Activated T-helper 17 cell treated with anti-CD3 and anti-CD28 coated beads, Interleukin-2, amount 50 U/mL, for 72 hours (primary cell): ENCODE results near the gene FGGY. TPM values are rescaled to one million over a fixed set of nuclear protein-coding genes. Genes with fewer than 3 reads are reported as not detected.
"Not testable (repeated sequence)": the region's sequence is repeated elsewhere in the genome, so short reads cannot be mapped to it uniquely, and the experiment has no call there.

ENCODE experiments used
- ATAC-seq: fragments of 150-1000 bp; cut with Tn5 transposase; replicated peaks from 2 replicates; pipeline ENCODE4 v1.10.0; 2021; ENCODE audit warnings: mild to moderate bottlenecking, moderate library complexity
- H3K27ac Mint-ChIP-seq: one replicate; pipeline ENCODE4 v1.8.0; 2022; ENCODE audit warnings: mixed read lengths
- H3K27me3 Mint-ChIP-seq: one replicate; pipeline ENCODE4 v1.8.0; 2022; ENCODE audit warnings: mixed read lengths
- H3K36me3 Mint-ChIP-seq: one replicate; pipeline ENCODE4 v1.8.0; 2022; ENCODE audit warnings: low read depth, mild to moderate bottlenecking, mixed read lengths
- H3K4me1 Mint-ChIP-seq: one replicate; pipeline ENCODE4 v1.8.0; 2022; ENCODE audit warnings: mixed read lengths
- H3K4me3 Mint-ChIP-seq: one replicate; pipeline ENCODE4 v1.8.0; 2022; ENCODE audit warnings: mild to moderate bottlenecking, mixed read lengths
- H3K9me3 Mint-ChIP-seq: one replicate; pipeline ENCODE4 v1.8.0; 2022; ENCODE audit warnings: mixed read lengths
- total RNA-seq, 2 donors: library from RNA; stranded (reverse); gene quantifications; one replicate each; pipeline ENCODE4 v1.2.3, GENCODE V29; 2022

FGGY gene
- total RNA-seq, 2 donors from 2014 or later: 8.1 to 16.4 TPM

- H3K9me3 Mint-ChIP-seq: no peaks in the 10 kb centered on the region
- H3K4me3 Mint-ChIP-seq: no peak overlapping the region
- H3K4me1 Mint-ChIP-seq: peaks cover 7% of the 10 kb centered on the region
- no peaks in the 10 kb centered on the region for H3K27me3 Mint-ChIP-seq
- ATAC-seq: no peak
- H3K27ac Mint-ChIP-seq: no peak overlapping the region
- no peaks in the 10 kb centered on the region for H3K36me3 Mint-ChIP-seq
Observed at GRCh38 chr1:59445040-59445439, 148.1 kb downstream of the FGGY start.

GRCh38 chr1:59446257-59446901, 149.5 kb downstream of the FGGY start:
- H3K4me1 Mint-ChIP-seq: peaks cover 7% of the 10 kb centered on the region
- no peaks in the 10 kb centered on the region for H3K9me3 Mint-ChIP-seq
- H3K36me3 Mint-ChIP-seq: no peaks in the 10 kb centered on the region
- H3K27ac Mint-ChIP-seq: no peak overlapping the region
- ATAC-seq: no peak
- H3K27me3 Mint-ChIP-seq: no peaks in the 10 kb centered on the region
- H3K4me3 Mint-ChIP-seq: no peak overlapping the region

GRCh38 chr1:59452026-59452425, 155.1 kb downstream of the FGGY start:
- Mint-ChIP-seq H3K27me3 (no peaks in the 10 kb centered on the region), H3K4me3 (no peak overlapping the region), H3K36me3 (no peaks in the 10 kb centered on the region), H3K4me1 (no peaks in the 10 kb centered on the region), H3K27ac (no peak overlapping the region), H3K9me3 (no peaks in the 10 kb centered on the region)
- no peak for ATAC-seq

GRCh38 chr1:59452559-59452958, 155.7 kb downstream of the FGGY start:
- no peak for ATAC-seq

GRCh38 chr1:59453297-59453968, 156.5 kb downstream of the FGGY start:
- Mint-ChIP-seq H3K4me1 (no peaks in the 10 kb centered on the region), H3K27ac (no peak overlapping the region), H3K27me3 (no peaks in the 10 kb centered on the region), H3K4me3 (no peak overlapping the region), H3K36me3 (no peaks in the 10 kb centered on the region), H3K9me3 (no peaks in the 10 kb centered on the region)
- no peak for ATAC-seq

More at GRCh38 chr1:59452559-59452958, 155.7 kb downstream of the FGGY start:
- H3K4me3 Mint-ChIP-seq: no peak overlapping the region
- H3K36me3 Mint-ChIP-seq: no peaks in the 10 kb centered on the region
- no peak overlapping the region for H3K27ac Mint-ChIP-seq
- no peaks in the 10 kb centered on the region for H3K27me3 Mint-ChIP-seq
- no peaks in the 10 kb centered on the region for H3K9me3 Mint-ChIP-seq
- H3K4me1 Mint-ChIP-seq: no peaks in the 10 kb centered on the region

GRCh38 chr1:59455206-59455605, 158.3 kb downstream of the FGGY start:
- Mint-ChIP-seq H3K36me3 (no peaks in the 10 kb centered on the region), H3K27me3 (peaks cover 3% of the 10 kb centered on the region), H3K4me3 (no peak overlapping the region), H3K4me1 (no peaks in the 10 kb centered on the region), H3K27ac (no peak overlapping the region), H3K9me3 (peaks cover 8% of the 10 kb centered on the region)
- no peak for ATAC-seq

GRCh38 chr1:59457786-59458185, 160.9 kb downstream of the FGGY start:
- Mint-ChIP-seq H3K9me3 (peaks cover 8% of the 10 kb centered on the region), H3K27ac (no peak overlapping the region), H3K4me3 (no peak overlapping the region), H3K4me1 (no peaks in the 10 kb centered on the region), H3K27me3 (peaks cover 6% of the 10 kb centered on the region), H3K36me3 (no peaks in the 10 kb centered on the region)
- ATAC-seq: no peak

- no peak for ATAC-seq
- H3K36me3 Mint-ChIP-seq: no peaks in the 10 kb centered on the region
- no peaks in the 10 kb centered on the region for H3K4me1 Mint-ChIP-seq
- H3K27ac Mint-ChIP-seq: no peak overlapping the region
- H3K27me3 Mint-ChIP-seq: peaks cover 6% of the 10 kb centered on the region
- peaks cover 8% of the 10 kb centered on the region for H3K9me3 Mint-ChIP-seq
- H3K4me3 Mint-ChIP-seq: no peak overlapping the region
Observed at GRCh38 chr1:59458884-59459283, 162.0 kb downstream of the FGGY start.

GRCh38 chr1:59462942-59463341, 166.0 kb downstream of the FGGY start:
- not testable (repeated sequence) for H3K4me1 Mint-ChIP-seq, ATAC-seq, H3K4me3 Mint-ChIP-seq, H3K36me3 Mint-ChIP-seq, H3K27me3 Mint-ChIP-seq, H3K9me3 Mint-ChIP-seq, H3K27ac Mint-ChIP-seq

GRCh38 chr1:59465478-59465877, 168.6 kb downstream of the FGGY start:
- not testable (repeated sequence) for H3K36me3 Mint-ChIP-seq, H3K4me1 Mint-ChIP-seq, H3K27ac Mint-ChIP-seq, H3K4me3 Mint-ChIP-seq, H3K9me3 Mint-ChIP-seq, H3K27me3 Mint-ChIP-seq, ATAC-seq

- no peak overlapping the region for H3K27ac Mint-ChIP-seq
- H3K4me3 Mint-ChIP-seq: no peak overlapping the region
- no peaks in the 10 kb centered on the region for H3K9me3 Mint-ChIP-seq
- no peak for ATAC-seq
- no peaks in the 10 kb centered on the region for H3K27me3 Mint-ChIP-seq
- H3K4me1 Mint-ChIP-seq: no peaks in the 10 kb centered on the region
- H3K36me3 Mint-ChIP-seq: no peaks in the 10 kb centered on the region
Observed at GRCh38 chr1:59468828-59469428, 172.0 kb downstream of the FGGY start.

- ATAC-seq, H3K27me3 Mint-ChIP-seq, H3K4me3 Mint-ChIP-seq, H3K36me3 Mint-ChIP-seq, H3K27ac Mint-ChIP-seq, H3K9me3 Mint-ChIP-seq, H3K4me1 Mint-ChIP-seq: not testable (repeated sequence)
Observed at GRCh38 chr1:59471991-59472570, 175.2 kb downstream of the FGGY start.

GRCh38 chr1:59473831-59474230, 176.9 kb downstream of the FGGY start:
- H3K9me3 Mint-ChIP-seq: no peaks in the 10 kb centered on the region
- no peak overlapping the region for H3K27ac Mint-ChIP-seq
- H3K4me3 Mint-ChIP-seq: no peak overlapping the region
- peaks cover 6% of the 10 kb centered on the region for H3K4me1 Mint-ChIP-seq
- no peaks in the 10 kb centered on the region for H3K27me3 Mint-ChIP-seq
- ATAC-seq: no peak
- H3K36me3 Mint-ChIP-seq: no peaks in the 10 kb centered on the region

- no peak for ATAC-seq
- H3K4me1 Mint-ChIP-seq: peaks cover 6% of the 10 kb centered on the region
- no peaks in the 10 kb centered on the region for H3K36me3 Mint-ChIP-seq
- H3K4me3 Mint-ChIP-seq: no peak overlapping the region
- no peaks in the 10 kb centered on the region for H3K27me3 Mint-ChIP-seq
- H3K27ac Mint-ChIP-seq: no peak overlapping the region
- no peaks in the 10 kb centered on the region for H3K9me3 Mint-ChIP-seq
Observed at GRCh38 chr1:59474496-59474895, 177.6 kb downstream of the FGGY start.

GRCh38 chr1:59475737-59476136, 178.8 kb downstream of the FGGY start:
- Mint-ChIP-seq H3K36me3 (no peaks in the 10 kb centered on the region), H3K27ac (no peak overlapping the region), H3K4me1 (peaks cover 6% of the 10 kb centered on the region), H3K27me3 (no peaks in the 10 kb centered on the region), H3K9me3 (no peaks in the 10 kb centered on the region), H3K4me3 (no peak overlapping the region)
- no peak for ATAC-seq
